Kidney (tissue), 14 donors: Measurements from ENCODE around the gene CST6. TPM values are rescaled to one million over a fixed set of nuclear protein-coding genes. Genes with fewer than 3 reads are reported as not detected.

ENCODE experiments used
- DNase-seq, 5 donors: peaks; one replicate each; pipeline ENCODE4 v3.0.0-alpha.2; 2013 to 2020
- FAIRE-seq: peaks from 2 replicates; lab custom pipeline; 2012; peaks lifted over from hg19 to GRCh38; lab: Jason Lieb, UNC
- H3K27ac ChIP-seq, 2 donors: one replicate each; pipeline ENCODE4 v1.7.0; 2013; ENCODE audit warnings: low read depth in 2 of 2, low read length in 2 of 2, inconsistent platforms in 1 of 2
- H3K27me3 ChIP-seq: one replicate; pipeline ENCODE4 v1.7.1; 2013; ENCODE audit warnings: low read length, inconsistent platforms; ENCODE audit not compliant: control insufficient read depth, insufficient read depth
- H3K36me3 ChIP-seq, 3 donors: one replicate each; pipeline versions ENCODE4 v1.7.0 to v1.7.1; 2013; ENCODE audit warnings: low read length in 3 of 3, control low read depth in 1 of 3, inconsistent platforms in 1 of 3; ENCODE audit not compliant: insufficient read depth in 3 of 3, control insufficient read depth in 2 of 3
- H3K4me1 ChIP-seq, 3 donors: one replicate each; pipeline versions ENCODE4 v1.7.0 to v1.7.1; 2013; ENCODE audit warnings: low read length in 3 of 3, inconsistent platforms in 1 of 3, low read depth in 1 of 3; ENCODE audit not compliant: control insufficient read depth in 2 of 3, insufficient read depth in 2 of 3
- H3K4me3 ChIP-seq, 3 donors: one replicate each; pipeline versions ENCODE4 v1.7.0 to v1.8.1; 2013; ENCODE audit warnings: low read length in 3 of 3, control low read depth in 1 of 3, inconsistent platforms in 1 of 3
- H3K9ac ChIP-seq, 3 donors: one replicate each; pipeline versions ENCODE4 v1.7.0 to v1.7.1; 2013; ENCODE audit warnings: low read length in 3 of 3, control low read depth in 1 of 3, inconsistent platforms in 1 of 3
- H3K9me3 ChIP-seq, 3 donors: one replicate each; pipeline versions ENCODE4 v1.7.0 to v1.7.1; 2013; ENCODE audit warnings: low read length in 3 of 3, control low read depth in 1 of 3, inconsistent platforms in 1 of 3; ENCODE audit not compliant: control insufficient read depth in 2 of 3, insufficient read depth in 1 of 3
- CTCF ChIP-seq: IDR thresholded peaks from 3 replicates; pipeline ENCODE4 v1.5.1; 2012; ENCODE audit warnings: mild to moderate bottlenecking, moderate library complexity, borderline replicate concordance; ENCODE audit not compliant: insufficient read depth; ENCODE audit errors: extremely low read depth
- intact Hi-C: fragments of 100-400 bp; cut with DNase I; formaldehyde crosslinking; loops from one replicate; pipeline ENCODE4 v1.11.1; 2022
- polyA plus RNA-seq: library from polyadenylated mRNA; stranded (reverse); fragments of 350-450 nt; fragmentation: Illumina TruSeq; extraction: RNeasy Lipid Tissue Mini Kit (QIAGEN cat#74804); gene quantifications from one replicate; pipeline ENCODE4 v1.2.3, GENCODE V29; 2014; ENCODE audit warnings: low read depth, low replicate concordance; ENCODE audit not compliant: insufficient read depth
- total RNA-seq: library from RNA; stranded (reverse); fragmentation: NEBNext Ultra II Directional; extraction: Animal tissue kit (Norgen Biotek cat#: 25700); gene quantifications from one replicate; pipeline ENCODE4 v1.2.1, GENCODE V29; 2021
- donor health status: control.
- donor health status: control.
- donor health status: control.
- donor health status: control.
- donor health status: control.
- donor health status: DM: yes; HTN: yes; CAD: no.
- donor health status: Normal renal cell carcinoma (clear cell type).

Gene CST6
- total and polyA plus RNA-seq, 2 donors from 2014 or later: 1.2 to 5.9 TPM

- FAIRE-seq: no peak
- DNase-seq: peak in 1 of 5 donors; percentile 58
- no peak for TF ChIP-seq CTCF
- no peaks in the 10 kb centered on the region for H3K27me3 ChIP-seq
- H3K9me3 ChIP-seq: no peaks in the 10 kb centered on the region
- no peak overlapping the region for H3K4me3 ChIP-seq
- H3K27ac ChIP-seq: no peak overlapping the region
- H3K9ac ChIP-seq: no peak overlapping the region
- H3K36me3 ChIP-seq: peaks cover 0 to 20% (median 0%) of the 10 kb centered on the region in 3 donors
- intact Hi-C loops: no loop called here
- H3K4me1 ChIP-seq: no peaks in the 10 kb centered on the region
Observed at GRCh38 chr11:65979261-65979759, 32.5 kb upstream of the CST6 start.

GRCh38 chr11:65981101-65981740 lies 30.6 kb upstream of the CST6 start:
- TF ChIP-seq CTCF: no peak
- H3K27ac ChIP-seq: no peak overlapping the region
- H3K27me3 ChIP-seq: no peaks in the 10 kb centered on the region
- H3K4me3 ChIP-seq: no peak overlapping the region
- intact Hi-C loops: loop anchor here (10.0 kb wide), 1 partner anchor 96 kb away; the partner anchor contains the start of gene FIBP
- DNase-seq (peak in 1 of 5 donors; percentile 63), FAIRE-seq (no peak)
- H3K9me3 ChIP-seq: no peaks in the 10 kb centered on the region
- no peaks in the 10 kb centered on the region for H3K4me1 ChIP-seq
- peaks cover 0 to 20% (median 0%) of the 10 kb centered on the region in 3 donors for H3K36me3 ChIP-seq
- no peak overlapping the region for H3K9ac ChIP-seq

GRCh38 chr11:65981972-65982823 lies 29.6 kb upstream of the CST6 start:
- Histone ChIP-seq H3K9me3 (no peaks in the 10 kb centered on the region), H3K4me3 (no peak overlapping the region), H3K4me1 (no peaks in the 10 kb centered on the region), H3K9ac (no peak overlapping the region), H3K36me3 (peaks cover 0 to 16% (median 0%) of the 10 kb centered on the region in 3 donors), H3K27me3 (no peaks in the 10 kb centered on the region), H3K27ac (no peak overlapping the region)
- no peak for FAIRE-seq
- TF ChIP-seq CTCF: no peak
- peak in 1 of 5 donors; percentile 59 for DNase-seq
- intact Hi-C loops: loop anchor here (10.0 kb wide), 1 partner anchor 97 kb away; the partner anchor contains the start of gene FIBP
